CD14-positive monocyte (primary cell): ENCODE results near the gene IFT74. TPM values are rescaled to one million over a fixed set of nuclear protein-coding genes. Genes with fewer than 3 reads are reported as not detected.

Experiments used
- DNase-seq, 3 donors: peaks; one replicate each; pipeline ENCODE4 v3.0.0-alpha.2; 2011 to 2022
- H2AFZ ChIP-seq: 2 replicates; pipeline ENCODE4 v1.6.0; 2012; ENCODE audit warnings: mild to moderate bottlenecking, low read depth, low read length, inconsistent platforms; ENCODE audit not compliant: insufficient read depth, poor library complexity, severe bottlenecking
- H3K27ac ChIP-seq, 2 donors: 1 replicate in 1 of 2; 2 replicates in 1 of 2; pipeline ENCODE4 v1.5.1; 2012 to 2013; ENCODE audit warnings: low read length in 2 of 2, control low read depth in 1 of 2, inconsistent platforms in 1 of 2, low read depth in 1 of 2, mild to moderate bottlenecking in 1 of 2
- H3K27me3 ChIP-seq, 2 donors: one replicate each; pipeline versions ENCODE4 v1.6.0 to v1.6.1; 2011 to 2013; ENCODE audit warnings: low read length in 2 of 2; ENCODE audit not compliant: control insufficient read depth in 2 of 2, insufficient read depth in 2 of 2
- H3K36me3 ChIP-seq, 2 donors: replicated peaks in 1 of 2; 1 replicate in 1 of 2; 2 replicates in 1 of 2; pipeline versions ENCODE4 v1.5.1 to v1.6.1; 2012 to 2013; ENCODE audit warnings: low read length in 2 of 2, control low read depth in 1 of 2, inconsistent platforms in 1 of 2, mild to moderate bottlenecking in 1 of 2; ENCODE audit not compliant: insufficient read depth in 2 of 2, control insufficient read depth in 1 of 2
- H3K4me1 ChIP-seq, 2 donors: 1 replicate in 1 of 2; 2 replicates in 1 of 2; pipeline versions ENCODE4 v1.5.1 to v1.6.1; 2012 to 2013; ENCODE audit warnings: low read length in 2 of 2, control low read depth in 1 of 2, inconsistent platforms in 1 of 2, mild to moderate bottlenecking in 1 of 2, moderate library complexity in 1 of 2; ENCODE audit not compliant: insufficient read depth in 2 of 2, control insufficient read depth in 1 of 2
- H3K4me2 ChIP-seq: replicated peaks from 2 replicates; pipeline ENCODE3; 2012; ENCODE audit warnings: low read length, moderate library complexity, mild to moderate bottlenecking; ENCODE audit not compliant: poor library complexity, severe bottlenecking; ENCODE audit errors: extremely low read depth
- H3K4me3 ChIP-seq, 3 experiments: fragments of 200-600 bp in 1 of 3; sonication (generic) in 1 of 3; replicated peaks in 1 of 3; 1 replicate in 2 of 3; 2 replicates in 1 of 3; pipeline ENCODE4 v1.5.1; 2011 to 2013; ENCODE audit warnings: low read length in 3 of 3, mild to moderate bottlenecking in 3 of 3, control low read depth in 2 of 3, low read depth in 2 of 3, inconsistent platforms in 1 of 3, moderate library complexity in 1 of 3
- H3K79me2 ChIP-seq: 2 replicates; pipeline ENCODE4 v1.6.0; 2012; ENCODE audit warnings: mild to moderate bottlenecking, control low read depth, inconsistent platforms, low read length, moderate library complexity; ENCODE audit not compliant: insufficient read depth
- H3K9ac ChIP-seq: 2 replicates; pipeline ENCODE4 v1.6.0; 2017; ENCODE audit warnings: low read length, mild to moderate bottlenecking; ENCODE audit not compliant: insufficient read depth, poor library complexity, severe bottlenecking
- H3K9me3 ChIP-seq, 2 donors: replicated peaks in 1 of 2; 1 replicate in 1 of 2; 2 replicates in 1 of 2; pipeline versions ENCODE4 v1.5.1 to v1.6.1; 2012 to 2013; ENCODE audit warnings: low read length in 2 of 2, control low read depth in 1 of 2; ENCODE audit not compliant: control insufficient read depth in 1 of 2, insufficient read depth in 1 of 2
- H4K20me1 ChIP-seq: 2 replicates; pipeline ENCODE4 v1.6.0; 2012; ENCODE audit warnings: mild to moderate bottlenecking, low read length, control low read depth, moderate library complexity; ENCODE audit not compliant: insufficient read depth
- H3K27ac Mint-ChIP-seq, 7 donors: one replicate each; pipeline ENCODE4 v1.8.0; 2020; ENCODE audit warnings: mild to moderate bottlenecking in 7 of 7, mixed read lengths in 7 of 7, moderate library complexity in 6 of 7, inconsistent platforms in 2 of 7
- H3K27me3 Mint-ChIP-seq, 3 donors: one replicate each; pipeline ENCODE4 v1.8.0; 2021 to 2022; ENCODE audit warnings: low read depth in 3 of 3, mild to moderate bottlenecking in 3 of 3, mixed read lengths in 3 of 3, moderate library complexity in 3 of 3, inconsistent platforms in 1 of 3
- H3K36me3 Mint-ChIP-seq, 2 donors: one replicate each; pipeline ENCODE4 v1.8.0; 2020; ENCODE audit warnings: mixed read lengths in 2 of 2, inconsistent platforms in 1 of 2, mild to moderate bottlenecking in 1 of 2
- H3K4me1 Mint-ChIP-seq: one replicate; pipeline ENCODE4 v1.8.0; 2020; ENCODE audit warnings: mild to moderate bottlenecking, mixed read lengths
- H3K4me3 Mint-ChIP-seq, 2 donors: one replicate each; pipeline ENCODE4 v1.8.0; 2020; ENCODE audit warnings: mild to moderate bottlenecking in 2 of 2, mixed read lengths in 2 of 2, moderate library complexity in 1 of 2
- H3K9me3 Mint-ChIP-seq, 7 donors: one replicate each; pipeline ENCODE4 v1.8.0; 2020 to 2022; ENCODE audit warnings: mixed read lengths in 7 of 7, mild to moderate bottlenecking in 6 of 7, moderate library complexity in 6 of 7, inconsistent platforms in 2 of 7
- CTCF ChIP-seq: fragments of 200-600 bp; IDR thresholded peaks from one replicate; pipeline ENCODE4 v1.8.0; 2022; ENCODE audit warnings: antibody characterized with exemption, mild to moderate bottlenecking
- WGBS: methylation state at CpG from one replicate; pipeline ENCODE4 v1.1.5; 2013; ENCODE audit warnings: missing lambda C conversion rate; ENCODE audit not compliant: insufficient coverage; 5-methylcytosine and 5-hydroxymethylcytosine counted together
- intact Hi-C, 2 donors: fragments of 100-400 bp; cut with micrococcal nuclease; formaldehyde crosslinking; loops; one replicate each; pipeline versions ENCODE4 v1.15.0 to v1.15.1; 2023
- polyA plus RNA-seq, 3 donors: library from polyadenylated mRNA; depleted of rRNA in 1 of 3; unstranded in 2 of 3; stranded (reverse) in 1 of 3; fragments of 300-500 nt in 2 of 3; fragments of >200 nt in 1 of 3; fragmentation: Illumina TruSeq in 2 of 3; gene quantifications; 1 replicate in 2 of 3; 2 replicates in 1 of 3; pipeline ENCODE4 v1.2.3, GENCODE V29; 2012 to 2021

The IFT74 gene
- polyA plus RNA-seq, 3 donors, result 2.6 to 6.0 (median 3.7) TPM

- TF ChIP-seq CTCF, result no peak
- Histone ChIP-seq H3K4me1 (peaks cover 17 to 26% of the 10 kb centered on the region in 2 donors), H3K4me2 (peak within 1 kb of the TSS; percentile 82), H4K20me1 (peaks cover 2% of the 10 kb centered on the region), H3K27ac (peak within 1 kb of the TSS; percentile 91 to 100), H3K9me3 (no peaks in the 10 kb centered on the region), H3K36me3 (peaks cover 0 to 9% of the 10 kb centered on the region in 2 donors), H3K79me2 (peaks cover 49% of the 10 kb centered on the region), H3K27me3 (no peaks in the 10 kb centered on the region), H3K9ac (peak within 1 kb of the TSS; percentile 98), H3K4me3 (peak within 1 kb of the TSS; percentile 79 to 90 (median 87)), H2AFZ (peak within 1 kb of the TSS; percentile 86)
- H3K4me1 Mint-ChIP-seq, result peaks cover 34% of the 10 kb centered on the region
- whole genome bisulfite sequencing, result under 1% methylated on average over 70 of the region's 76 CpGs
- DNase-seq, result peak; percentile 87 to 91 (median 91)
- peaks cover 0 to 2% (median 0%) of the 10 kb centered on the region in 7 donors for H3K9me3 Mint-ChIP-seq
- intact Hi-C loops, result loop anchor here (5.0 kb wide), 1 partner anchor 55 kb away; the partner anchor contains the start of gene CAAP1 (in 2 of the 2)
- peaks cover 3 to 16% of the 10 kb centered on the region in 2 donors for H3K36me3 Mint-ChIP-seq
- peak within 1 kb of the TSS; percentile 99 to 100 (median 100) for H3K27ac Mint-ChIP-seq
- H3K4me3 Mint-ChIP-seq, result peak within 1 kb of the TSS; percentile 91 to 96
- peaks cover 0 to 1% (median 0%) of the 10 kb centered on the region in 3 donors for H3K27me3 Mint-ChIP-seq
Observed at GRCh38 chr9:26946753-26947727, 9.2 kb upstream of the IFT74 start, which contains the start of gene PLAA. PLAA (minus strand) TSS chr9:26947242; CDS start chr9:26947045, 197 bp downstream.

- Mint-ChIP-seq H3K27me3 (peaks cover 0 to 1% (median 0%) of the 10 kb centered on the region in 3 donors), H3K9me3 (peaks cover 0 to under 1% (median 0%) of the 10 kb centered on the region in 7 donors), H3K36me3 (peaks cover 3 to 14% of the 10 kb centered on the region in 2 donors), H3K4me1 (peaks cover 30% of the 10 kb centered on the region), H3K4me3 (peak overlapping the region; percentile 91 to 96), H3K27ac (peak overlapping the region; percentile 99 to 100 (median 100))
- H3K36me3 ChIP-seq, result peaks cover 0 to 9% of the 10 kb centered on the region in 2 donors
- no peak for DNase-seq
- peak overlapping the region; percentile 86 for H2AFZ ChIP-seq
- intact Hi-C loops, result loop anchor here (5.0 kb wide), 1 partner anchor 55 kb away; the partner anchor contains the start of gene CAAP1 (in 2 of the 2)
- peaks cover 17 to 26% of the 10 kb centered on the region in 2 donors for H3K4me1 ChIP-seq
- peak overlapping the region; percentile 79 to 90 (median 87) for H3K4me3 ChIP-seq
- no peaks in the 10 kb centered on the region for H3K27me3 ChIP-seq
- no peaks in the 10 kb centered on the region for H4K20me1 ChIP-seq
- H3K9me3 ChIP-seq, result no peaks in the 10 kb centered on the region
- H3K9ac ChIP-seq, result peak overlapping the region; percentile 98
- WGBS, result 20% methylated on average over 1 of the region's 9 CpGs
- H3K27ac ChIP-seq, result peak overlapping the region; percentile 91 to 100
- peak overlapping the region; percentile 82 for H3K4me2 ChIP-seq
- peaks cover 42% of the 10 kb centered on the region for H3K79me2 ChIP-seq
- TF ChIP-seq CTCF, result no peak
Observed at GRCh38 chr9:26947736-26948135, 8.5 kb upstream of the IFT74 start.
